HG03442 (cell line): ENCODE results near the gene QSOX2.

Experiments used
- ATAC-seq: cut with Tn5 transposase; IDR thresholded peaks from one replicate; pipeline ENCODE4 v1.9.1; 2021; ENCODE audit warnings: mild to moderate bottlenecking, moderate library complexity; ENCODE audit not compliant: unreplicated experiment

QSOX2 gene

GRCh38 chr9:136265561-136266355, 20.1 kb upstream of the QSOX2 start:
- no peak for ATAC-seq

DNA sequence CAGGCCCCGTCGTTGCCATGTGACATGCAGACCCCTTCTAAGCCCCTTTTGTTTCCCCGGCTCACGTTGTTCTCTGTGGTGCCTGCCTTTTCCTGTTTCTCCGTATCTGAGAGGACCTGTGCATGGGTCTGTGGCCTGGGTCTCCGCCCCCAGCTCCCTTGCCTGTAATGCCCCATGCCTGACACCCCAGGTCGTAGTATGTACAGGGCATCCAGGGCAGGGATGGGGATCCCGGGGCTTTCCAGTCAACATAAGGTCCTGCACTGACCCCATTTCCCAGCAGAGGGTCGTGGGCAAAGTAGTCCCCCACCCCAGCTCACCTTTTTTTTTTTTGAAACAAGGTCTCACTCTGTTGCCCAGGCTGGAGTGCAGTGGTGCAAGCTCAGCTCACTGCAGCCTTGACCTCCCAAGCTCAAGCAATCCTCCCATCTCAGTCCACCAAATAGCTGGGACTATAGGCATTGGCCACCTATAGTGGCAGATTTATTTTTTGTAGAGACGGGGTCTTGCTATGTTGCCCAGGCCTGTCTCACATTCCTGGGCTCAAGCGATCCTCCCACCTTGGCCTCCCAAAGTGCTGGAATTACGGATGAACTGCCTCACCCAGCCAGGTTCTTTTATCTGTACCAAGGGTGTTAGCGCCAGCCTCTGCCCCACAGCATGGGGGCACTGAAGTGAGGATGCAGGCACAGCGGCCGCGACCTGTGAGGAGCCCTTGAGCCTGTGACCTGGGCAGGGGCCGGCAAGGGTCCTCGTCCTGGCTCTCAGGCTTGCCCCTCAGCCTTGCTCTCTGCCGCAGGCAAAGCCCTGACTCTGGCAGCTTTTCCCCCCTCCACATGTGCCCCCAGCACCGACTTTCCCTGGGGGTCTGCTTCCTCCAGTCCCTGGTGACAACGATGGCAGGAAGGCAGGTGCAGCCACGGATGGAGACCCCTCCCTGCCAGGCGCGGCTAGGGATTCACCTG, 19.1 kb upstream of the QSOX2 start:
- ATAC-seq: no peak

DNA sequence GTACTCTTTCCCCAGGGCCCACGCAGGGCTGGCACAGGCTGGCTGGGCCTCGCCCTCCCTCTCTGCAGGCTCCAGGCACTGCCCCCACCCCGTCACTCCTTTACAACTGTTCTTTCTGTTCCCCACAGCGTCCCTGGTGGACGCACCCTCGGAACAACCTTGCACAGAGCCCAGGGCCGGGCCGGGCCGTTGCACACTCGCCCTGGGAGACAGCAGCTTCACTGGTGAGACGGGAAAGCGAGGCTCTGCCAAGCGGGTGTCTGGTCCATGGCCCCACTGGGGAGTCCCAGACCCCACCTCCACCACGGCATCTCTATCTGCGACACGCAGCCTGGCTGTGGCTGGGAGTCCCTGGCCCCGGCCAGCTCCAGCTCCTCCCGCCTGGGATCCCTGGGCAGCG, 18.4 kb upstream of the QSOX2 start:
- no peak for ATAC-seq

- ATAC-seq: no peak
Observed at GRCh38 chr9:136262671-136263178, 17.1 kb upstream of the QSOX2 start.

GRCh38 chr9:136261686-136262430, 16.2 kb upstream of the QSOX2 start:
- no peak for ATAC-seq

DNA sequence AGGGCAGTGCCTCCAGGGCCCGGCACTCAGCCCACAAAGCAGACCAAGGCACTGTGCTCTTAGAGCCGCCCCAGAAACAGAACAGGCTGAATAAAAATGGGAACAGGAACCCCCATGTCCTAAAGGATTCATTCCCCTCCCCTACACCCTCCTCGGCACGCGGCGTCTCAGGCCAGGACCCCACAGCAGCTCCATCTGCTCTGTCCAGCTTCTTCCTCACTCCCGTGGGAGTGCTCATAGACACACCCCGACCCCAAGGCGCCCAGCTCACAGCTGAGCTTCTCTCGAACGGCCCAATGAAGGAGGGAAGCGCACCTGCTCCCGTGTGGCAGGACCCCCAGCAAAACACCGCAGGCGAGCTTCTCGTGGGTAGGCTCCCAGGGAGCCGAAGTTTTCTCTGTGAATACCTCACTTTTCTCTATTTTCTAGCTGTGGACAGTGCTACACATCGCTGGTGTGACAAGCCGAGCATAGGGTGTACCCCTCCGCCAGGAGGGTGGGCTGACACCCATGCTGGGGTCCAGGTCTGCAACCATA, 15.4 kb upstream of the QSOX2 start:
- no peak for ATAC-seq

DNA sequence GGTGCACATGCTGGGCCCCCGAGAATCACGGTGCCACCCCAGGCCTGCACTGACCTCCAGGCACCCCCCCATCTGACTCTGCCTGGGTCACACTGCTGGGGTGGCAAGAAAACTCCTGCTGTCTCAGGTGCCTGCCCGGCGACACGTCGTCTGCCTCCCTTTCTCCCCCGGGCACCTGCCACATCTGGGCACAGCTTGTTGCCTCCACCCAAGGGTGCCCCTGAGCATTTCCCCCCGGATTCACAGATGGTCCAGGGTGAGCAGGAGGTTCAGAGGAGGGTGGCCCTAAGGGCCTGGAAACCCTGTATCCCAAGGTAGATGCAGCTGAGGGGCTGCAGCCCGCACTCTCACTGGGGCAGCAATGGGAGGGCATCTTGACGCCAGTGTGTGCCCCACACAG, 14.9 kb upstream of the QSOX2 start:
- no peak for ATAC-seq

- ATAC-seq: no peak
Observed at GRCh38 chr9:136259836-136260235, 14.2 kb upstream of the QSOX2 start.

- no peak for ATAC-seq
Observed at GRCh38 chr9:136259517-136259813, 13.9 kb upstream of the QSOX2 start.

GRCh38 chr9:136258786-136259516, 13.3 kb upstream of the QSOX2 start:
- no peak for ATAC-seq

DNA sequence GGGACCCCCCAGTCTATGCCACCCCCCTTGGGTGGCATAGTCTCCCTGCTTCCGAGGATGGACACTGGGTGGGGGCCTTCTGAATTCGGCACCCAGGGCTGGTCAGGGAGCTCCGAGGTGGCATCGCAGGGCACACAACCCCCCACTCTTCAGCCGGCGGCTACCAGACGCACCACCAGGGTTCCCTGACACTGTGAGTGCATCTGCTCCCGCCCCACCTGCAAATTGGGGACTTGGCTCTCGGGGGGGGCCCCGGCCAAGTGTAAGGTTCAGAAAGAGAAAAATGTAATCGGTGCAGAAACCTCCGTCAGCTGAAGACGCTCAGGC, 12.7 kb upstream of the QSOX2 start:
- no peak for ATAC-seq

DNA sequence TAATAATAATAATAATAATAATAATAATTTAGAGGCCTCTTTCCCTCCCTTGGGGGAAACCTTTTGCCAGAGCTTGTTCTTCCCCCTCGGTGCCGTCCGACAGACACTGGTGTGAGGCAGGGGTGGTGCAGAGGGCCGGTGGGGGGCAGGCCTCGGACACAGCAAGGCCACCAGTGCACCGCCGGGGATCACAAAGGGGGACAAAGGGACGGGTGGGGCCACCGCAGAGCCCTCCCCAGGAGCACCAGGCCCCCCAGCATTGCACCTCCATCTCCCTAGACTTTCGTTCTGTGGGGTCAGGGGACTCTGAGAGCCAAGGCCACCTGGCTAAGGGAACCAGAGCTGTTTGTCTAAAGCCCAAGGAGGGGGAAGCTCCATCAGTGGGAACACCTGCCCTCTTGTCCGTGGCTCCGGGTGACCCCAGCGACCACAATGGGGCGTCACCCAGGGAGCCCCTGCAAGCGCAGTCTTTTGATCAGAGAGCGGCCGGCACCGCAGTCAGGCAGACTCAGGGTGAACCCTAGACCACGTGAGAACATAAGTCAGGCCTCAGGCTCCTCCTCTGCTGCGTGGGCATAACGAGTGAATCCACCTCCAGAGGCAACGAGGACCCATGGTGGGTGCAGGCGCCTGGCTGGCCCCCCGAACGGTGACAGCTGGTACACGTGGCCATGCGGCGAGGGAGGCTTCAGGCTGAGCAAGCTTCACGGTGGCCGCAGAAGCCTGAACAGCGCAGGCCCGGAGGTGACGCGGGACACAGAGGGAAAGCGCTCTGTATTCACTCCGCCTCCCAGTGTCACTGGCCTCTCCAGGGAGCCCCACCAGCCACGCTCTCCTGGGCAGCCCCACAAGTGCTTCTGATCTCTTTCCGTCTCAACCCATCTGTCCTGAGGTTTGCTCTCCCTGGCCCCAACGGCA, 12.0 kb upstream of the QSOX2 start:
- ATAC-seq: no peak

DNA sequence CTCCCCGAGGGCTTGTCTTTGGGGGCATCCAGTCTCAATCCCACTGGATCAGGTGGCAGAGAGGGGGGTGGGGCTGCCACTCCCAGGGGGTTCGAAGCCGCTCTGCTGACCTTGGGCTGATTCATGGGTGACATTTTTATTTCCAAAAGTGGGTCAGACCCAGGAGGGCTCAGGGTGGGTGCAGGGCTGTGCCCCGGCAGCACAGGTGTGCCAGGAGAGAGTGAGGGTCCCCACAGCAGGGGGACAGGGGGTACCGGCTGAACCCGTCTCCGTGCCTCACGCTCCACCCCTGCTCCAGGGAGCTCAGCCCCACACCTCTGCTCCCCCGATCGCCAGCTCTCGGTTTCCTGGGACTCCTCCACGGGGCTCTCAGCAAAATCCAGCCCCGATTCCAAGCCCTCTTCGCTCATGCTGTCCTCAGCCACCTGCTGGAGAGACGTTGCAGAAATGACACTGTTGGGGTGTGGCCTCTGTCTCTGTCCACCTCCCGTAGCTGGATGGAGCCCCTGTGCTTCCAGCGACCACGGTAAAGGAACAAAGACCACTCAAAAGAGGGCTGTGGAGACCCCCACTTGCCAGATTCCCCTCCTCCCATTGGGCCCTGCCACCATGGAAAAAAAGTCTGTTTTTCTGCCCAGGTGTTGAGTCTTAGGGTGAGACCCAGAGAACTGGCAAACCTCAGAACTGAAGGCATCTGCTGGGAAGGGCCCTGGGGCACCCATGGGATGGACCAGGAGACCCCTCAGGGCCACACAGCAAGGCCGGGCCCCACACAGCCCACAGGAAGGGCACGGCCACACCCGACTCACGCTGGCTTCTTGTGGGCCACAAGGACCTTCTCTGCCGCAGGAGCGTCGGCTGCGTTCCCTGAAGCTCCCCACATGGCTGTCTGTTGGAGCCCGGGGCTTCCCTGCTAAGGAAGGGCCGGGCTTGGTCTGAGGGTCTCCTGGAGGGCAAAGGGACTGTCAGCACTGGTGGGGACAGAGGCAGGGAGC, 10.6 kb upstream of the QSOX2 start:
- ATAC-seq: no peak

GRCh38 chr9:136255166-136255538, 9.5 kb upstream of the QSOX2 start:
- no peak for ATAC-seq

DNA sequence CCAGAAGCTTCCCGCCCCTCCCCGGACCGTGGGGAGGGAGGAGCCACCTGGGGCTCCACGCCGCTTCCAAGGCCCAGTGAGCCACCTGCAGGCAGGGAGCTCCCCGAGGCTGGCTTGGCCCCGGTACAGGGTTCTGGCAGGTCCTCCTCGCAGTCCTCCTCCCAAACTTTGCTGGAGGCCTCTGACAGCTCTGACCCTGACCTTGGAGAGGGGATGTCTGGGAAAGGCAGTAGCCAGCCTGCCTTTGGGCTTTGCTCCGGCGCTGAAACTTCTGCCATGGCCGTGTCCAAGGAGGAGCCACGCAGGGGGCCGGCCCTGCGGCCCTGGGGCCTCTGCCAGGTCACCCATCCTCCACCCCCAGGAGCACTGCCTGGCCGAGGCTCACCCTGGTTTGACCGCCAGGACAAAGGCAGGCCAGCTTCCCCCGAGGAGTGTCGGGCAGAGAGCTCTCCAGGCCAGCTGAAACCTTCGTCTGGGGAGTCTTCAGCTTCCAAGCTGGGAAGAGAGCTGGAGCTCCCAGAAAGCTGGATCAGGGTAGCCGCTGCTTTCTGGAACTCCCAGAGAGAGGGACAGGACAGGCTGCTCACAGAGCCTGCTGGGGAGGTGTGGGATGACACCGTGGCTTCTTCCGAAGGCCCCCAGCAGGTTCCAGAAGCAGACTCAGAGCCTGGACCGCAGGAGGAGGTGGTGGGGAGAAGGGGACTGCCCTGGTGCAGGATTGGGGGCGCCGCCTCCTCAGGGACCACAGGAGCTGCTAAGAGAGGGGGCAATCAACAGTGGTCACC, 9.0 kb upstream of the QSOX2 start:
- ATAC-seq: no peak

GRCh38 chr9:136253246-136254130, 7.9 kb upstream of the QSOX2 start:
- ATAC-seq: no peak
